ENCODE data around the gene TMEM150A. TPM values are rescaled to one million over a fixed set of nuclear protein-coding genes. Genes with fewer than 3 reads are reported as not detected.
A peak's percentile ranks its signal among the peaks of the same experiment; 100 is the strongest.
"Not testable (repeated sequence)": the region's sequence is repeated elsewhere in the genome, so short reads cannot be mapped to it uniquely, and the experiment has no call there.

Gene TMEM150A
- total RNA-seq, 2 donors from 2014 or later: 12.7 to 14.9 TPM

DNA sequence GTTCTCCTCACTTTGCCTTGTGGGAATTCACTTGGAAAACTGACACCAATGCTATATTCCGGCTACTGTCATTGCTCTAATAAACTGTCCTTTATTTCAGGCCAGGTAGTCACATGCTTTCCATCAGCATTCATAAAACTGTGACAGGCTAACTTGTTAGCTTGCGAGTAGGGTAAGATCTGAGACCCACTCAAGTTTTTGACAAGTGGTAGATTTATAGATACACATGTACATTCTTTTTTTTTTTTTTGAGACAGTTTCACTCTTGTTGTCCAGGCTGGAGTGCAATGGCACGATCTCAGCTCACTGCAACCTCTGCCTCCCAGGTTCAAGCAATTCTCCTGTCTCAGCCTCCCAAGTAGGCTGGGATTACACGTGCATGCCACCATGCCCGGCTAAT lies 15.2 kb upstream of the TMEM150A start:
- intact Hi-C loops (cut with DNase I); ATAC-seq; DNase-seq: not testable (repeated sequence)

DNA sequence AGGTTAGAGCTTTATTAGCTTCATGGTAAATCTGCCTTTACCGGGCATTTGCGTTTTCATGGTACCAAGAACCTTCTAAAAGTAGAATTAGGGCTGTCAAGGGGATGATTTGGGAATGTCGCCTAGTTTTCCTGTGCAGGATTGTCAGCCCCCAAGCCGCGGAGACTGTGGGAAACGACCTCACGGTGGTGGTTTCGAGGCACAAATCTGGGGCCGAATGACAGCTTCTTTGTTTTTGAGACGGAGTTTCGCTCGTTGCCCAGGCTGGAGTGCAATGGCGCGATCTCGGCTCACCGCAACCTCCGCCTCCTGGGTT lies 12.9 kb upstream of the TMEM150A start:
- ATAC-seq (no peak), DNase-seq (no peak)
- intact Hi-C loops (cut with DNase I): no loop called here

DNA sequence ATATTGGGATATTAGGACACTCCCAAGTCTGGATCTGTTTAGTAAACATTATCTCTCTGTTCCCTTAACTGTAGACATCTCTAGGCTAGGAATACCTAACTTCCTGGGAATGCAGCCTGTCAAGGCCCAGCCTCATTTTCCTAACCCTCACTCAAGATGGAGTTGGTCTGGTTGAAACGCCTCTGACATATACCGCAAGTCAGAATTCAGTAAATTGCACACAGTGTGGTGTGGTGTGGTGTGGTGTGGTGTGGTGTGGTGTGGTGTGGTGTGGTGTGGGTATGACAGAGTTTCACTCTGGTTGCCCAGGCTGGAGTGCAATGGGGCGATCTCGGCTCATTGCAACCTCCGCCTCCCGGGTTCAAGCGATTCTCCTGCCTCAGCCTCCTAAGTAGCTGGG lies 12.3 kb upstream of the TMEM150A start:
- ATAC-seq; DNase-seq; intact Hi-C loops (cut with DNase I): not testable (repeated sequence)

DNA sequence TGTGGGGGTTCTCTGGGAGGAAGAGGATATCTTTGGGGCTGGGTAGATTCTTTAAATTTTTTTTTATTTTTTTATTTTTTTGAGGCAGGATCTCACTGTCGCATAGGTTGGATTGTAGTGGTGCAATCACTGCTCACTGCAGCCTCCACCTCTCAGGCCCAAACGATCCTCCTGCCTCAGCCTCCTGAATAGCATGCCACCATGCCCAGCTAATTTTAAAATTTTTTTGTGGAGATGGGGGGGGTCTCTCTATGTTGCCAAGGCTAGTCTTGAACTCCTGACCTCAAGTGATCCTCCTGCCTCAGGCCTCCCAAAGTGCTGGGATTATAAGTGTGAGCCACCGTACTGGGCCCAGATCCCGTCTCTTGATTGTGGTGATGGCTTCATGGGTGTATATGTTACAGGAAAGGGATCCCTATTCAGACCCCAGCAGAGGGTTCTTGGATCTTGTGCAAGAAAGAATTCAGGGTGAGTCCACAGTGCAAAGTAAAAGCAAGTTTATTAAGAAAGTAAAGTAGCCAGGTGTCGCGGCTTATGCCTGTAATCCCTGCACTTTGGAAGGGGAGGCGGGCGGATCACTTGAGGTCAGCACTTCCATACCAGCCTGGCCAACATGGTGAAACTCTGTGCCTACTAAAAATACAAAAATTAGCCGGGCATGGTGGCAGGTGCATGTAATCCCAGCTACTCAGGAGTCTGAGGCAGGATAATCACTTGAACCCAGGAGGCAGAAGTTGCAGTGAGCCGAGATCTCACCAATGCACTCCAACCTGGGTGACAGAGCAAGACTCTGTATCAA lies 11.4 kb upstream of the TMEM150A start:
- intact Hi-C loops (cut with DNase I): no loop called here

DNA sequence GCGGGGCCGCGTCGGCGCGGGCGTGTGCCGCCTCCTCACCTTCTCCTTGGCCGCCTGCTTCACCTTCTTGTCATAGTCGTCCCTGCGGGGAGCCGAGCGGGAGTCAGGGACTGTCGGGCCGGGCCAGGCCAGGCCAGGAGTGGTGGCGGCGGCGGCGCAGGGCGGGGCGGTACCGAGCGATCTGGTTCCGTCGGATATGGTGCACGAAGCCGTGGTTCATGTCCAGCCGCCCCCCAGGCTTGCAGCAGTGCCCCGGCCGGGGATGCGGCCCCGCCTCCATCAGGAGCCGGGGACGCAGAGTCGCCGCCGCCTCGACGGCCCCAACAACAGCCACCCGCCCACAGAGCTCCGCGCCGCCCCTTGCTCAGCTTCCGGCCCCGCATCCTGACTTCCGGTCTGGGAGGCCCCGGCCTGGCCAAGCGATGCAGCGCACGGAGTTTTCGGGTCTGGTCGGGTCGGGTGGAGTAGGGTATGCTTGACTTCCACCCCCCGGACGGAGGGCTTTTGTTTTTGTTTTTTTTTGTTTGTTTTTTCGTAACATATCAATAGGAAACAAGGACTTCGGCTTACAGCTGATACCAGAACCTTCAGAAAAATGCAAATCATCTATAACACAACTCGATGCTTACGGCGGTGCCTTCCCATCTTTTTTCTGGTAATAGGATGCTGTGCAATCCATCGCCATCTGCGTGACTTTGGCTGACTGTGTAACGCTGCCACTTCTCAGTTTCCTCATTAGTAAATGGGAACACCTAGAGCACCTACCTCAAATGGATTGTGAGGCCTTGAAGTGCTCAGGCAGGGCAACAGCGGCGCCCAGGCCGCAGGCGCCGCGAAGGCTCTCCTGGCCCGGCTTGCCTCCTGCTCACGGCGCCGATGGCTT lies 9.4 kb upstream of the TMEM150A start, which contains the start of gene C2orf68:
TSS of gene C2orf68 (minus strand) at position 362 of the 883 bp plus-strand sequence. CDS start at position 280, 82 bp downstream.
- peak; percentile 94 for DNase-seq
- ATAC-seq: peak; percentile 86 to 88
- intact Hi-C loops (cut with DNase I): no loop called here

More for the DNA sequence above, 11.4 kb upstream of the TMEM150A start:
- ATAC-seq (no peak), DNase-seq (no peak)

DNA sequence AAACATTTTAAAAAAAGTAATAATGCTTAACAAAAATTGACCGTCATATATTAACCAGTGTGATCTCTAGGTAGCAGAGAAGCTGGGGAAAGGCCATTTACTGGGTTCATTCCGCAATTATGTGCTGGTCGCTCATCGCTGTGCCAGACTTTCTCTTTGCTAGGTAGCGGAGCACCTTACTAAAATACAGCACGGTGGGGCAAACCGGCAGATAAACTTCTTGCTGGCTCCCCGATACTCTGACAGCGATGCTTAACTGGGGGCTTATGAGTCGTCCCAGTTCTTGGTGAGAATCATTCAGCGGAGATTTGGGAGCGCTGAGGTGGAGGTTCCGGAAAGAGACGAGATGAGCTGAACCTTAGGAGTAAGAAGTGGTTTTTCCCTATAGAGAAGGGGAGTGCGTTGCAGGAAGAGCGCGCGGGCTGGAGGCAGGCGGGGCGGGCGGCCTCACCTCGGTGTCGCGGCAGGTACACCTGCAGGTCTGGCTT lies 8.8 kb upstream of the TMEM150A start:
- intact Hi-C loops (cut with DNase I): no loop called here
- no peak for DNase-seq
- ATAC-seq: peak in 1 of 2 donors; percentile 4

DNA sequence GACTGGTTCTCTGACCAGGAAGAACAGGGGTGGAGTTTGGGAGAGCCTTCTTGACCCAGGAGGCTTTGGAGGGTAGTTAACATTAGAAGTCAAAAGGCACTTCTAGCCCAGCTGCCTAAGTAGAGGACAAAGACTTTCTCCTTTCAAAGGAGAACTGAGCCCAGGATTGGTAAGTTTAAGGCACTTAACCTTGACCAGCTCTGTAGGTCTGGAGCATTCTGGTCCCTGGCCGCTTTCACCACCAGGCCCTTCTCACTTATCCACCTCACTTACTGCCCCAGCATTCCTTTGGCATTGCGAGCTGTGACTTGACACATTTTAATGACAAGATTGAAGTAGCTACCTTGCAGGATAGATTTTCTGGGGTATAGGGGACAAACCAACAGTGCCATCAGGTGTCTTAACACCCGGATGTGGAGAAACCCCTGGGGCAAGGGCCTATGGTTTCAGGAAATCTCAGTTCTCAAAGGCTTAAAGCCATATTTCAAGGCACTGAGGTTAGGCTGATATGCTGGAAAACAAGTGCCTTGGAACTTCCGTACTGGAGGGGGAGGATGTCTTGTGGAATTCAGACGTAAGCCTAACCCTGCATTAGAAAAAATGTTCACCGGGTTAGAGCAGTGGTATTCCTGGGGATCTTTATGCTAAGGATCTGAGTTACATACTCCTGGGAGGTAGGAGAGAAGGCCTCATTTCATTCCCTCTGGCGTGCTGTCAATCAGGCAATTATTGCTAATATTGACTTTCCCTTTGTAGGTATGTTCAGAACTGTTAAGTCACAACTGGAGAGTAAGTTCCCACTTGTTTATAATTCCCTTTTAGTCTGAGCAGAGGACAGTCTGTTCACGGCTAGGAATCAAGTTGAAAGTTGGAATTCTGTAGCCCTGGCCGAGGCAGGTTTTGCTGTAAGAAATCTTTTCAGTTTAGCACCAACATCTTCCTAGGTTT lies 5.0 kb upstream of the TMEM150A start:
- DNase-seq: no peak
- intact Hi-C loops (cut with DNase I): no loop called here
- no peak for ATAC-seq

DNA sequence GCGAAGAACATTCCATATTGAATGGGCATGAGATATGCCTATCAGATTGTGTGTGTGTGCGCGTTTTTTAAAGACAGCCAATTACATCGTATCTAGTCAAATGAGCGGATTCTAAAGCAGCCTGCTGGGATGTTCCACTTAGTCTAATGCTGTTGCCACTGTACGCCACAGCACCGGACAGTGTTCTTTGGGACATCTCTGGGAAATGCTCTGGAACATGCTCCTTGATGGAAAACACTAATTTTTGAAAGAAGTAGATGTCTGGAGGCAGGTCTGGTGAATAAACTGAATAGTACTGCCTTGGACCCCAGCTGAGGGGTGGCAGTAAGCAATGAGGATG lies 3.6 kb upstream of the TMEM150A start:
- intact Hi-C loops (cut with DNase I): no loop called here
- DNase-seq: no peak
- ATAC-seq: no peak

DNA sequence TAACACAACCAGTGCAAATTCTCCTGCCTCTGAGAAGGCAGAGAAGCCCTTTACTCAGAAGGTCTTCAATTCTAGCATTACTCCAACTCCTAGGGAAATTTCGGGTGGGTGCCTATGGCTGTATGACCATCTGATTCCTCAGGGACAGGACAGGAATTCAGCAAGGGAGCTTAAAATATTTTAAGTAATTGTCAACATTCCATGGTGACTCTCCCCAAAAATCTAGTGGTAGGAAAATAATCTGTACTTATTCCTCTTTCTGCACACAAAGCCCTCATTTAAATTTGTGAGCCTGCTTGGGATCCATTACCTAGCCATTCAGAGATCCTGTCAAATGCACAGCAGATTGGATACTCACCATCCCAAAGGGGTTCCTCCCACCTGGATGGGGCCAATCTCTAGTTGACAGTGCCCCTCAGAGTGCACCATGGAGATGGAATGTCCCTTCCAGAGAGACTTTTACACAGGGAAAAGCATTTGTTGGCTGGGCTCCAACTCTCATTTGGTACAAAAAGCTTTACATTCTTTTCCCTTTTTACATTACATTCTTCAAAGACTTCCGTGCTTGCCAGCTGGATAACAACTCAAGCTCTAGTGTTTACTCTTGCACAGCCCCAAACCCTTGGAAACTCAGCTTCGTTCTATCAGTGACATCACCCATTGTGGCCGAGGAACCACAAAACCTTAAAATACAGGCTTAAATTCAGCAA lies 3.1 kb upstream of the TMEM150A start:
- DNase-seq (no peak), ATAC-seq (no peak)
- intact Hi-C loops (cut with DNase I): no loop called here

DNA sequence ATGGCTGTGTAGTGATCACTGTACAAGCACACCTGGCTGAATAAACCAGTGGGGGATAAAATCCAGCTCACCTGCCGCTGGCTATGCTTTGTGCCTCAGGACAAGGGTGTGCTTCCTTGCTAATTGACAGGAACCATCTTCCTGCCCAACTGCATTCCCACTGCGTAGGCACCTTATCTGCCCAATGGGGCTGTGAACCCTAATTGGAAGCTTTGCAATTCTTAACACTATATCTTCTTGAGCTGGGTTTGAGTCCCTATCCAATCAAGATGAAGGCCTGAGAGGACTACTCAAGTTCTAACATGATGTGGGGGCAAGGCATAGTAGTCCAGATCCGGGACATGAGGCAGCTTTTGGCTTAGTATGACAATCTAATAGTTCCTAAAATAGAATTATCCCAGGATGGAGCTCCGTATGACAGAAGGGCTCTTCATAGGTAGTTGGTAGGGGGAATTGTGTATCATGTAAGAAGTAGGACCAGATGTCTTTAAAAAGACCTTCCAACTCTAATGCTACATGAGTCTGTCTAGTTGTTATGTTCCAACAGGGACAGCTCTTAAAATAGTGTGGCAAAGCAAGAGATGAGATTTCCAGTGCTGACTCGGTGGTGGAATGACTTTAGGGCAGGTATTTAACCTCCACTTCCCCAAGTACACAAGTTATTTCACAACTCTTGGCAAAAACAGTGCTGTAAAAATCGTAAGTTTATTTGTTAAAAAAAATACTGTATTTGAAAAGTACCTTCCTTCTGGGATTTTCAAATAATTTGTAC lies 2.3 kb upstream of the TMEM150A start:
- DNase-seq (no peak), ATAC-seq (no peak)
- intact Hi-C loops (cut with DNase I): loop anchor here in 1 of 2 donors (5.0 kb wide), 1 partner anchor 42 kb away; the partner anchor contains the start of gene GGCX

DNA sequence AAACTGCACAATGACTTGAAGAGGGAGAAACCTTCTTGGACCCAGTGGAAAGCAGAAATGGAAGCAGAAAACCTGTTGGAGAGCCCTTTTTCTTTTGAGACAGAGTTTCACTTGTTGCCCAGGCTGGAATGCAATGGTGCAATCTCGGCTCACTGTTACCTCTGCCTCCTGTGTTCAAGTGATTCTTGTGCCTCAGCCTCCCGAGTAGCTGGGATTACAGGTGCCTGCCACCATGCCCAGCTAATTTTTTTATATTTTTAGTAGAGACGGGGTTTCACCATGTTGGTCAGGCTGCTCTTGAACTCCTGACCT lies 1.6 kb upstream of the TMEM150A start:
- DNase-seq, ATAC-seq: not testable (repeated sequence)
- intact Hi-C loops (cut with DNase I): loop anchor here in 1 of 2 donors (5.0 kb wide), 1 partner anchor 42 kb away; the partner anchor contains the start of gene GGCX

DNA sequence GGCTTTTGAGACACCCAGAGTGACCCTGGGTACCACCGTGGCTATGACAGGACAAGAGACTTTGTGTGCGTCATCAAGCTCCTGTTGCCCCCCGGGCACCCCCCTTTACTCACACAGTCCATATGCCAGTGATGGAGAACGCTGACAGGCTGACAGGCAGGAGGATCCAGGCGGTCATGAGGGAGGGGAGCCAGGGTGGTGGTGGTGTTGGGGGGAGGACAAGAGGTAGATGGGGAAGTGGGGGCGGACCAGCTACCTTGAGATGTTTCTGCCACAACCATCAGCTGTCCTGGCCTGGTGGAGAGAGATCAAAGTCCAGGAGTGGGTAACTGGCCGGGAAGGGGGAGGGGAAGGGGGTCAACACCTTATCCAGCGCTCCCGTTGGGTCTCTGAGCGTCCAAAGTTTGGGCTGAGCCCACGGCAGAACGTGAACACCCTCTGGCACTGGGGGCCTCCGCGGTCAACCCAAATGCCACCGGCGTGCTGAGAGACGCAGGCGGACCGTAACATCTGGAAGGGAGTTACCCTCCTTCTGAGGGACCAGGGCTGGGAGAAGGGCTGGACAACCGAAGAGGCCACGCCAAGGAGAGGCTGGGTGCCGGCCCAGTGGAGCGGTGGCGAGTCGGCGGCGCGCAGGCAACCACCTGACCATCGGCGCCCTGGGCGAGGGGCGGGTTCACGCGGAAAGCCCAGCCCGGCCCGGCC lies 575 bp downstream of the TMEM150A start:
- ATAC-seq (peak; percentile 72 to 80), DNase-seq (peak; percentile 80)
- intact Hi-C loops (cut with DNase I): loop anchor here in 1 of 2 donors (5.0 kb wide), 1 partner anchor 40 kb away; the partner anchor contains the start of gene GGCX

DNA sequence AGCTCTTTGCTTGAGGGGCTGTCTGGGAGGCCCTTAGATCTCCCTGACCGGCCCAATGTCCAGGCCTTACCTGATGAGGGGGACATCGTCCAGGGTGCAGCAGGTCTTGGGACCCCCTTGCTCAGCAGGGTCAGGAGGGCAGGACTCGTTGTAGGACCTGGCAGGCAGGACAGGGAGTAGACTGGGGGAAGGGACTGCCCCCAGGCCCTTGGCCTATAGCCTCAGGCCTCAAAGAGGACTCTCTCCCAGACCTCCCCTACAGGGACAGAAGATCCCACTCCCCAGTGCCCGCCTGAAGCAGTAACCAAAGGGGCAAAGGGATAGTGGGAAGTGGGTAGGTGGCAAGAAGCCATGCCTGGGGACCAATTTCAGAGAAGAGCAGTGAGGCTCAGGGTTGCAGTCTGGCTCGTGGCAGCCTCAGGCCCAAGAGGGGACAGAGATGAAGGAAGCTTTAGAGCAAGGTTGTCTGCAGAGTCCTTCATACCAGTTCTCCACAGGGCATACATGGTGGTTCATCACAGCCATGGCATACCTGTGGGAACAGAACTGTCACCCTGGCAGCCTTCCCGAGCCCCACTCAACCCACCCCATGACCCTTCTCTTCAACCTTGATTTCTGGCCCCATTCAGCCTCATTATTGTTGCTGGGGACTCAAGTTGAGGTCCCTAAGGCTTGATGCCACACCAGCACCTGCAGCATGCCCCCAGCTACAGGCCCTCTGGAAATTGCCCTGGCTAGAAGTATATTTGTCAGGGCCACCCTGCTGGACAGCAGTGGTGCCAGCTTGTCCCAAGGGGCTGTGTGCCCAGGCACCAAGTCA lies 1.3 kb downstream of the TMEM150A start:
- DNase-seq (no peak), ATAC-seq (no peak)
- intact Hi-C loops (cut with DNase I): loop anchor here in 1 of 2 donors (5.0 kb wide), 1 partner anchor 39 kb away; the partner anchor contains the start of gene GGCX

DNA sequence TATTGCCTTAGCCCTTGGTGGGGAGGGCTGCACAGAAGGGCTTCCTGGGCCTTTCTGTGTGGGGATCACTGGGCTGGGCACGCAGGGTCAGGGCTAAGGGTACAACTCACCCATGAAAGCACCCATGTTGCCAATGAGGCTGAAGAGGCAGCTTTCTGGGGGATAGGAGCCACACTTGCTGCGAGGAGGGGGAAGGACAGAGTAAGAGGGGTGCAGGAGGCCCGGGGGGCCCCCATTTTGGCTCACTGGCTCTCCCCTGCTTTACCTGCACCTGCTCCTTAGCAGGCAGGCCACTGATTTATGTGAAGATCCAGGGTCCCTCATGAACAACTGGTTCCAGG lies 2.3 kb downstream of the TMEM150A start:
- intact Hi-C loops (cut with DNase I): loop anchor here in 1 of 2 donors (5.0 kb wide), 1 partner anchor 38 kb away; the partner anchor contains the start of gene GGCX
- DNase-seq: no peak
- no peak for ATAC-seq

DNA sequence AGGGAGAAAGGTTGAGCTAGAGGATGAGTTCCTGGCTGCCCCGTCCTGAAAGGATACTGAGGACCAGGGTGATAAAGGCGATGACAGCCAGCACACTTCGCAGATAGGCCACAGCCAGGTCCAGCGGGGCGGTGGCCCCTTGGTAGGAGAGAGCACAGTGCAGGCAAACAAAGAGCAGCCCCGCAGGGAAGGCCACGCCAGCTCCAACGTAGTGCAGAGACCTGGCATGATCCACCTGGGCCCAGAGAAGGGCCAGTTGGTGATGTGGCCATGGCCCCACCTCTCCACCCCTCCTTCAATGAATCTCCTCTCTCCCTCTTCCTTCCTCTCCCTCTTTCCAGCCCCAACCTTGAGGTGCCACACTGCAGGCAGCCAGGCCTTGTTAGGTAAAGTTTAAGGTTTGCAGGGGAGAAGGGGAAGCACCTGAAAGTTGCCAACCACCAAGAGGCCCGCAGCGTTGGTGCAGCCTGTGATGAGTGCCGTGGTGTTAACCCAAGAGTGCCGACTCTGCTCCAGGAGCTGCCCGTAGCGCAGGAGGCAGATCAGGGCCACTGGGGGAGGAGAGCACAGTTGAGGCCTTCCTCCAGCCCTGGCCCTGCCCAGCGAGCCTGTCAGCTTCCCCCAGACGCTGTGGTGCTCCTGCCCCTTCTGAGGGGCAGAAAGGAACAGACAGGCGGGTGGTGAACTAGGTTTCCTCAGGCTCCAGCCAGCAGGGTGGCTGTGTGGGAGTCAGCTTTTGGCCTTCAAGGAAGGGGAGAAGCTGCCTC lies 2.8 kb downstream of the TMEM150A start:
- intact Hi-C loops (cut with DNase I): loop anchor here in 1 of 2 donors (5.0 kb wide), 1 partner anchor 37 kb away; the partner anchor contains the start of gene GGCX
- DNase-seq: no peak
- no peak for ATAC-seq

Measured in left cardiac atrium (tissue), 4 donors.